Nephron (organoid): ENCODE results near the gene FAIM2.
"Not testable (repeated sequence)": the region's sequence is repeated elsewhere in the genome, so short reads cannot be mapped to it uniquely, and the experiment has no call there.

Experiments
- H3K27ac Mint-ChIP-seq, 3 experiments: 2 replicates each; pipeline ENCODE4 v1.8.0; 2020; ENCODE audit warnings: mixed read lengths in 3 of 3, mild to moderate bottlenecking in 2 of 3, moderate library complexity in 1 of 3
- H3K27me3 Mint-ChIP-seq: 2 replicates; pipeline ENCODE4 v1.8.0; 2021; ENCODE audit warnings: low read depth, mild to moderate bottlenecking, moderate library complexity, mixed read lengths
- H3K36me3 Mint-ChIP-seq: 2 replicates; pipeline ENCODE4 v1.8.0; 2020; ENCODE audit warnings: low read depth, mixed read lengths
- H3K4me1 Mint-ChIP-seq: 2 replicates; pipeline ENCODE4 v1.8.0; 2020; ENCODE audit warnings: mixed read lengths
- H3K4me3 Mint-ChIP-seq, 3 experiments: 2 replicates each; pipeline ENCODE4 v1.8.0; 2020; ENCODE audit warnings: mild to moderate bottlenecking in 3 of 3, mixed read lengths in 3 of 3, moderate library complexity in 2 of 3
- H3K9me3 Mint-ChIP-seq: 2 replicates; pipeline ENCODE4 v1.8.0; 2020; ENCODE audit warnings: mixed read lengths
- CTCF ChIP-seq, 3 experiments: fragments of 200-600 bp; sonication (generic); IDR thresholded peaks; one replicate each; pipeline ENCODE4 v1.5.0; 2021; ENCODE audit warnings: antibody characterized with exemption in 3 of 3; ENCODE audit not compliant: unreplicated experiment in 3 of 3

Gene FAIM2

GRCh38 chr12:49875115-49875720, 28.5 kb downstream of the FAIM2 start:
- Mint-ChIP-seq H3K4me3 (no peak overlapping the region), H3K27me3 (peaks cover 40% of the 10 kb centered on the region), H3K4me1 (peaks cover 46% of the 10 kb centered on the region), H3K36me3 (peaks cover 4% of the 10 kb centered on the region), H3K9me3 (peaks cover 4% of the 10 kb centered on the region), H3K27ac (no peak overlapping the region)
- no peak for TF ChIP-seq CTCF (IDR thresholded peaks at IDR 0.05; ENCODE audit: unreplicated experiment in 3 of 3)

- H3K27me3 Mint-ChIP-seq, result peaks cover 38% of the 10 kb centered on the region
- H3K9me3 Mint-ChIP-seq, result peaks cover 4% of the 10 kb centered on the region
- peak overlapping the region; percentile 46 to 54 (median 47) for H3K27ac Mint-ChIP-seq
- H3K4me3 Mint-ChIP-seq, result no peak overlapping the region
- H3K36me3 Mint-ChIP-seq, result peaks cover 4% of the 10 kb centered on the region
- TF ChIP-seq CTCF (IDR thresholded peaks at IDR 0.05; ENCODE audit: unreplicated experiment in 3 of 3), result no peak
- H3K4me1 Mint-ChIP-seq, result peaks cover 55% of the 10 kb centered on the region
Observed at GRCh38 chr12:49874142-49874897, 29.4 kb downstream of the FAIM2 start.

- TF ChIP-seq CTCF (IDR thresholded peaks at IDR 0.05; ENCODE audit: unreplicated experiment in 3 of 3), result no peak
- H3K27ac Mint-ChIP-seq, result peak overlapping the region; percentile 46 to 71 (median 47)
- peaks cover 34% of the 10 kb centered on the region for H3K27me3 Mint-ChIP-seq
- H3K9me3 Mint-ChIP-seq, result peaks cover 4% of the 10 kb centered on the region
- H3K36me3 Mint-ChIP-seq, result peaks cover 4% of the 10 kb centered on the region
- H3K4me1 Mint-ChIP-seq, result peaks cover 64% of the 10 kb centered on the region
- no peak overlapping the region for H3K4me3 Mint-ChIP-seq
Observed at GRCh38 chr12:49873361-49873934, 30.3 kb downstream of the FAIM2 start.

GRCh38 chr12:49872781-49873181, 30.9 kb downstream of the FAIM2 start:
- no peak for TF ChIP-seq CTCF (IDR thresholded peaks at IDR 0.05; ENCODE audit: unreplicated experiment in 3 of 3)
- Mint-ChIP-seq H3K27me3 (peaks cover 35% of the 10 kb centered on the region), H3K36me3 (peaks cover 1% of the 10 kb centered on the region), H3K4me3 (peak overlapping the region in 1 of 3 experiments; percentile 12), H3K4me1 (peaks cover 70% of the 10 kb centered on the region), H3K27ac (peak overlapping the region in 2 of 3 experiments; percentile 46 to 71), H3K9me3 (peaks cover 1% of the 10 kb centered on the region)

GRCh38 chr12:49872381-49872780, 31.3 kb downstream of the FAIM2 start:
- Mint-ChIP-seq H3K4me1 (peaks cover 74% of the 10 kb centered on the region), H3K27ac (peak overlapping the region; percentile 44 to 75 (median 46)), H3K9me3 (no peaks in the 10 kb centered on the region), H3K27me3 (peaks cover 36% of the 10 kb centered on the region), H3K4me3 (peak overlapping the region in 1 of 3 experiments; percentile 12), H3K36me3 (no peaks in the 10 kb centered on the region)
- no peak for TF ChIP-seq CTCF (IDR thresholded peaks at IDR 0.05; ENCODE audit: unreplicated experiment in 3 of 3)

- Mint-ChIP-seq H3K27me3 (peaks cover 42% of the 10 kb centered on the region), H3K27ac (peak overlapping the region; percentile 44 to 75 (median 46)), H3K4me1 (peaks cover 79% of the 10 kb centered on the region)
- not testable (repeated sequence) for H3K9me3 Mint-ChIP-seq, H3K4me3 Mint-ChIP-seq, H3K36me3 Mint-ChIP-seq
Observed at GRCh38 chr12:49871811-49872251, 31.9 kb downstream of the FAIM2 start.
